Lower leg skin (tissue), 4 donors: Measurements from ENCODE around the gene PRX. TPM values are rescaled to one million over a fixed set of nuclear protein-coding genes. Genes with fewer than 3 reads are reported as not detected.

Experiments used
- DNase-seq, 2 donors: peaks; one replicate each; pipeline ENCODE4 v3.0.0-alpha.2; 2019; ENCODE audit warnings: low spot score in 2 of 2
- H3K4me3 ChIP-seq: fragments of 200-600 bp; sonication (generic); 2 replicates; pipeline ENCODE4 v1.5.1; 2017; ENCODE audit warnings: mild to moderate bottlenecking, low read depth; ENCODE audit not compliant: poor library complexity, severe bottlenecking
- CTCF ChIP-seq, 3 donors: fragments of 450-650 bp; IDR thresholded peaks; one replicate each; pipeline ENCODE4 v1.5.1; 2016; ENCODE audit warnings: antibody characterized with exemption in 3 of 3, mild to moderate bottlenecking in 3 of 3, moderate library complexity in 2 of 3
- POLR2A ChIP-seq, 2 donors: fragments of 450-650 bp; IDR thresholded peaks; one replicate each; pipeline ENCODE4 v1.6.1; 2016 to 2017; ENCODE audit warnings: antibody characterized with exemption in 2 of 2, mild to moderate bottlenecking in 1 of 2, moderate library complexity in 1 of 2
- WGBS, 2 donors: methylation state at CpG; one replicate each; pipeline ENCODE4 v1.1.5; 2018; 5-methylcytosine and 5-hydroxymethylcytosine counted together
- intact Hi-C: fragments of 100-400 bp; cut with DNase I; formaldehyde crosslinking; loops from one replicate; pipeline ENCODE4 v1.15.0; 2023; ENCODE audit warnings: low total_unique reads
- total RNA-seq, 4 donors: library from RNA; depleted of rRNA; stranded (reverse); fragments of >200 nt; gene quantifications; one replicate each; pipeline ENCODE4 v1.1.0, GENCODE V29; 2016

The PRX gene
- total RNA-seq, result 1 to 10 TPM; 2.5 to 7.3 (median 5.6) TPM

- WGBS, 2 donors, result 44 to 51% methylated on average over 17 to 18 of the region's 18 CpGs
- DNase-seq, result no peak
- no peak within 1 kb of the TSS for H3K4me3 ChIP-seq
- TF ChIP-seq CTCF (IDR thresholded peaks at IDR 0.05) (no peak), POLR2A (IDR thresholded peaks at IDR 0.05) (no peak)
- intact Hi-C loops, result no loop called here
Measured at GRCh38 chr19:40413291-40413845, at the start of gene PRX. Gene PRX (minus strand): TSS chr19:40413378. CDS start chr19:40407932, 5,446 bp downstream.

- TF ChIP-seq CTCF (IDR thresholded peaks at IDR 0.05) (no peak), POLR2A (IDR thresholded peaks at IDR 0.05) (no peak)
- H3K4me3 ChIP-seq, result no peak overlapping the region
- peak in 1 of 2 donors; percentile 45 for DNase-seq
- intact Hi-C loops, result loop anchor here (10.0 kb wide), 1 partner anchor 173 kb away; no protein-coding TSS in a partner anchor
- WGBS, 2 donors, result 78 to 81% methylated on average over 7 of the region's 7 CpGs
Measured at GRCh38 chr19:40461669-40462221, 48.6 kb upstream of the PRX start.

- TF ChIP-seq POLR2A (IDR thresholded peaks at IDR 0.05), result no peak
- TF ChIP-seq CTCF (IDR thresholded peaks at IDR 0.05), result no peak
- no peak overlapping the region for H3K4me3 ChIP-seq
- intact Hi-C loops, result loop anchor here (10.0 kb wide), 1 partner anchor 175 kb away; no protein-coding TSS in a partner anchor
- DNase-seq, result no peak
- WGBS, 2 donors, result 90 to 92% methylated on average over 3 of the region's 3 CpGs
Measured at GRCh38 chr19:40460185-40460584, 47.0 kb upstream of the PRX start.

- no peak overlapping the region for H3K4me3 ChIP-seq
- no peak for TF ChIP-seq CTCF (IDR thresholded peaks at IDR 0.05)
- no peak for TF ChIP-seq POLR2A (IDR thresholded peaks at IDR 0.05)
- WGBS, 2 donors, result 93 to 100% methylated on average over 3 of the region's 3 CpGs
- intact Hi-C loops, result no loop called here
- DNase-seq, result no peak
Measured at GRCh38 chr19:40458597-40458974, 45.4 kb upstream of the PRX start.

GRCh38 chr19:40457953-40458596 lies 44.9 kb upstream of the PRX start:
- 84 to 88% methylated on average over 17 to 23 of the region's 27 CpGs for WGBS, 2 donors

More at GRCh38 chr19:40457953-40458596, 44.9 kb upstream of the PRX start:
- TF ChIP-seq CTCF (IDR thresholded peaks at IDR 0.05) (no peak), POLR2A (IDR thresholded peaks at IDR 0.05) (no peak)
- intact Hi-C loops, result no loop called here
- no peak overlapping the region for H3K4me3 ChIP-seq
- no peak for DNase-seq
